Keratinocyte (primary cell): ENCODE results near the gene MMGT1. TPM values are rescaled to one million over a fixed set of nuclear protein-coding genes. Genes with fewer than 3 reads are reported as not detected.

ENCODE experiments used
- DNase-seq: peaks from one replicate; pipeline ENCODE4 v3.0.0-alpha.2; 2011; ENCODE audit warnings: low read depth, missing footprints, low spot score
- FAIRE-seq: peaks from 2 replicates; lab custom pipeline; 2011; peaks lifted over from hg19 to GRCh38; lab: Jason Lieb, UNC
- H2AFZ ChIP-seq: 2 replicates; pipeline ENCODE4 v1.6.0; 2012; ENCODE audit warnings: low read length, control low read depth, inconsistent platforms; ENCODE audit not compliant: control insufficient read depth
- H3K27ac ChIP-seq: 2 replicates; pipeline ENCODE4 v1.5.1; 2011; ENCODE audit warnings: low read length; ENCODE audit not compliant: control insufficient read depth, insufficient read depth
- H3K27me3 ChIP-seq: 3 replicates; pipeline ENCODE4 v1.6.0; 2011; ENCODE audit warnings: low read length; ENCODE audit not compliant: control insufficient read depth, insufficient read depth; ENCODE audit errors: extremely low read depth
- H3K36me3 ChIP-seq, 2 experiments: 2 replicates in 1 of 2; 3 replicates in 1 of 2; pipeline ENCODE4 v1.5.1; 2011; ENCODE audit warnings: low read length in 2 of 2, mild to moderate bottlenecking in 1 of 2; ENCODE audit not compliant: control insufficient read depth in 2 of 2, insufficient read depth in 2 of 2; ENCODE audit errors: extremely low read depth in 1 of 2
- H3K4me1 ChIP-seq: 3 replicates; pipeline ENCODE4 v1.5.1; 2011; ENCODE audit warnings: low read length; ENCODE audit not compliant: control insufficient read depth, insufficient read depth; ENCODE audit errors: extremely low read depth
- H3K4me2 ChIP-seq: 3 replicates; pipeline ENCODE4 v1.6.0; 2011; ENCODE audit warnings: low read depth, low read length; ENCODE audit not compliant: control insufficient read depth, insufficient read depth; ENCODE audit errors: extremely low read depth
- H3K4me3 ChIP-seq, 3 experiments: fragments of 200-600 bp in 1 of 3; sonication (generic) in 1 of 3; 2 replicates in 2 of 3; 3 replicates in 1 of 3; pipeline ENCODE4 v1.5.1; 2011 to 2016; ENCODE audit warnings: low read length in 3 of 3, mild to moderate bottlenecking in 3 of 3, control low read depth in 2 of 3, inconsistent platforms in 1 of 3, low read depth in 1 of 3, mixed read lengths in 1 of 3, mixed run types in 1 of 3, moderate library complexity in 1 of 3; ENCODE audit not compliant: control insufficient read depth in 2 of 3, insufficient read depth in 2 of 3; ENCODE audit errors: extremely low read depth in 1 of 3
- H3K79me2 ChIP-seq: 2 replicates; pipeline ENCODE4 v1.6.0; 2012; ENCODE audit warnings: low read length; ENCODE audit not compliant: control insufficient read depth, insufficient read depth
- H3K9ac ChIP-seq: 3 replicates; pipeline ENCODE4 v1.6.0; 2011; ENCODE audit warnings: low read length; ENCODE audit not compliant: control insufficient read depth, insufficient read depth; ENCODE audit errors: extremely low read depth
- H3K9me1 ChIP-seq: 3 replicates; pipeline ENCODE4 v1.6.0; 2011; ENCODE audit warnings: low read length; ENCODE audit not compliant: control insufficient read depth, insufficient read depth; ENCODE audit errors: extremely low read depth
- H3K9me3 ChIP-seq: 2 replicates; pipeline ENCODE4 v1.5.1; 2012; ENCODE audit warnings: low read depth, low read length; ENCODE audit not compliant: control insufficient read depth
- H4K20me1 ChIP-seq: 3 replicates; pipeline ENCODE4 v1.6.0; 2011; ENCODE audit warnings: low read length; ENCODE audit not compliant: control insufficient read depth, insufficient read depth; ENCODE audit errors: extremely low read depth
- CTCF ChIP-seq, 3 experiments: IDR thresholded peaks in 1 of 3; conservative IDR thresholded peaks in 1 of 3; optimal IDR thresholded peaks in 1 of 3; 2 replicates in 2 of 3; 3 replicates in 1 of 3; pipeline versions ENCODE3 to v1.5.1; 2011; ENCODE audit warnings: low read length in 3 of 3, mild to moderate bottlenecking in 3 of 3, moderate library complexity in 2 of 3, control low read depth in 1 of 3, inconsistent platforms in 1 of 3; ENCODE audit not compliant: insufficient read depth in 2 of 3; ENCODE audit errors: extremely low read depth in 1 of 3
- EZH2 ChIP-seq: IDR thresholded peaks from one replicate; pipeline ENCODE4 v1.6.1; 2012; ENCODE audit warnings: inconsistent platforms, mild to moderate bottlenecking, low read length, moderate library complexity
- dilution Hi-C: fragments of 300-500 bp; cut with MboI; formaldehyde crosslinking; loops from one replicate; pipeline ENCODE4 v1.7.0; 2020; ENCODE audit warnings: low sequenced_read_pairs; ENCODE audit not compliant: extremely low pct_ligation_motif_present
- polyA plus RNA-seq, 5 experiments: library from polyadenylated mRNA; depleted of rRNA in 3 of 5; stranded (reverse) in 3 of 5; stranded (forward) in 1 of 5; unstranded in 1 of 5; fragments of >200 nt; gene quantifications; 1 replicate in 1 of 5; 2 replicates in 3 of 5; 3 replicates in 1 of 5; pipeline versions ENCODE4 v1.2.1 to v1.2.3, GENCODE V29; 2011 to 2012; ENCODE audit warnings: missing spikeins in 2 of 5, low read depth in 1 of 5, low replicate concordance in 1 of 5

MMGT1 gene
- polyA plus RNA-seq, 1 donor (not counting 4 experiments of a cell fraction or from before 2014, with no cell fraction given), result 19.8 TPM

- DNase-seq, result no peak
Measured at GRCh38 chrX:136021160-136021559, 47.4 kb upstream of the MMGT1 start.

GRCh38 chrX:136019226-136019625, 45.4 kb upstream of the MMGT1 start:
- Histone ChIP-seq H3K9ac (no peak overlapping the region), H3K4me2 (no peak overlapping the region), H3K4me1 (no peaks in the 10 kb centered on the region), H3K4me3 (no peak overlapping the region), H3K9me3 (no peaks in the 10 kb centered on the region), H3K36me3 (no peaks in the 10 kb centered on the region), H3K9me1 (no peaks in the 10 kb centered on the region), H2AFZ (no peak overlapping the region), H3K27ac (no peak overlapping the region), H3K79me2 (no peaks in the 10 kb centered on the region), H4K20me1 (no peaks in the 10 kb centered on the region), H3K27me3 (no peaks in the 10 kb centered on the region)
- dilution Hi-C loops, result no loop called here
- FAIRE-seq (no peak), DNase-seq (no peak)
- TF ChIP-seq EZH2, result no peak
- TF ChIP-seq CTCF (optimal IDR thresholded peaks at IDR 0.05 in 1 of 3, IDR thresholded peaks at IDR 0.05 in 1 of 3, conservative IDR thresholded peaks at IDR 0.05 in 1 of 3; ENCODE audit: extremely low read depth in 1 of 3, insufficient read depth in 2 of 3, low read length in 3 of 3), result no peak

More at GRCh38 chrX:136021160-136021559, 47.4 kb upstream of the MMGT1 start:
- no peaks in the 10 kb centered on the region for H3K36me3 ChIP-seq
- H3K27ac ChIP-seq, result no peak overlapping the region
- H4K20me1 ChIP-seq, result no peaks in the 10 kb centered on the region
- H3K79me2 ChIP-seq, result no peaks in the 10 kb centered on the region
- FAIRE-seq, result no peak
- no peaks in the 10 kb centered on the region for H3K27me3 ChIP-seq
- H3K4me1 ChIP-seq, result no peaks in the 10 kb centered on the region
- H3K4me2 ChIP-seq, result no peak overlapping the region
- TF ChIP-seq CTCF (optimal IDR thresholded peaks at IDR 0.05 in 1 of 3, IDR thresholded peaks at IDR 0.05 in 1 of 3, conservative IDR thresholded peaks at IDR 0.05 in 1 of 3; ENCODE audit: extremely low read depth in 1 of 3, insufficient read depth in 2 of 3, low read length in 3 of 3) (no peak), EZH2 (no peak)
- no peaks in the 10 kb centered on the region for H3K9me3 ChIP-seq
- no peaks in the 10 kb centered on the region for H3K9me1 ChIP-seq
- no peak overlapping the region for H3K4me3 ChIP-seq
- dilution Hi-C loops, result no loop called here
- H3K9ac ChIP-seq, result no peak overlapping the region
- H2AFZ ChIP-seq, result no peak overlapping the region
